DMS79 (cell line): ENCODE measurements around the gene MADCAM1.
A peak's percentile ranks its signal among the peaks of the same experiment; 100 is the strongest.

Experiments used
- DNase-seq: peaks from one replicate; lab custom pipeline; 2025; lab: John Stamatoyannopoulos, UW

The MADCAM1 gene

DNA sequence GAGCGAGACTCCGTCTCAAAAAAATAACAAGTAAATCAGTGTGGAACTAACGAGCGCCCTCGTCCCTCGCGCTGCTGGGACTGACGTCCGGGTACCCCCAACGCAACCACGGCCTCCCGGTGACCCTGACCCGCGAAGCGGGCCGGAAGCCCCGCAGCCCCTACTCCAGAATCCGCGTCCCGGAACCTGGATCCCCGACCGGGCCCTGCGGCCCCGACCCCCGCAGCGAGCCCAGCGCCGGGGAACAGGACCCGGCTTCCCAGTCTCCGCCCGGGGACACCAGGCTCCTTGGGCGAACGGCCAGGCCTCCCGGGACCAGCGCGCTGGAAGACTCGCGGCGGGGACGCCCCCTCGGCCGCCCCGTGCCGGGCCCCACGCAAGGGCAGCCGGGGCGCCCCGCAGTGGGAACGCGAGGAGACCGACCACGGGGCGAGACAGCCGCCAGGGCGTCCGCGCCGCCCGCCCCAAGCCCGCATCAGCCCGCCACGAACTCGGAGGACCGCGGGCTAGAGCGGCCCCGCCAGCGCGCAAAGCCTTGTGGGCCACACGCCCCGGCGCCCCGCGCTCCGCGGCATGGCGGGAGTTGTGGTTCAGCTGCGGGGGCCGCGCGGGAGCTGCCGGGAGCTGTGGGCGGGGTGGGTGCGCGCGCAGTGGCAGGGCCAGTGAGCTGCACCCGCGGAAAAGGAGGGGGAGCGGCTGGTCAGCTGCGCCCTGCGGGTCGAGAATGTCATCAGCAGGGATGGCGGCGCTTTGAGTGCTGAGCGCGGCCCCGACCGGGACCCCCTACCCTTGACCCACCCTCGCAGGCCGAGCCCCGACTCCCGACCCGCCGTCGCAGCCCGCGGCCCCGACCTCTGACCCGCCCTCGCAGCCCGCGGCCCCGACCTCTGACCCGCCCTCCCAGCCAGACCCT, 7.5 kb upstream of the MADCAM1 start:
- peak; percentile 75 for DNase-seq

GRCh38 chr19:489418-490196, 6.7 kb upstream of the MADCAM1 start:
- peak; percentile 16 for DNase-seq

GRCh38 chr19:491146-491741, 5.0 kb upstream of the MADCAM1 start:
- no peak for DNase-seq

- DNase-seq: no peak
Measured at GRCh38 chr19:492091-492531, 4.2 kb upstream of the MADCAM1 start.

- DNase-seq: no peak
Measured at GRCh38 chr19:493391-494170, 2.7 kb upstream of the MADCAM1 start.

DNA sequence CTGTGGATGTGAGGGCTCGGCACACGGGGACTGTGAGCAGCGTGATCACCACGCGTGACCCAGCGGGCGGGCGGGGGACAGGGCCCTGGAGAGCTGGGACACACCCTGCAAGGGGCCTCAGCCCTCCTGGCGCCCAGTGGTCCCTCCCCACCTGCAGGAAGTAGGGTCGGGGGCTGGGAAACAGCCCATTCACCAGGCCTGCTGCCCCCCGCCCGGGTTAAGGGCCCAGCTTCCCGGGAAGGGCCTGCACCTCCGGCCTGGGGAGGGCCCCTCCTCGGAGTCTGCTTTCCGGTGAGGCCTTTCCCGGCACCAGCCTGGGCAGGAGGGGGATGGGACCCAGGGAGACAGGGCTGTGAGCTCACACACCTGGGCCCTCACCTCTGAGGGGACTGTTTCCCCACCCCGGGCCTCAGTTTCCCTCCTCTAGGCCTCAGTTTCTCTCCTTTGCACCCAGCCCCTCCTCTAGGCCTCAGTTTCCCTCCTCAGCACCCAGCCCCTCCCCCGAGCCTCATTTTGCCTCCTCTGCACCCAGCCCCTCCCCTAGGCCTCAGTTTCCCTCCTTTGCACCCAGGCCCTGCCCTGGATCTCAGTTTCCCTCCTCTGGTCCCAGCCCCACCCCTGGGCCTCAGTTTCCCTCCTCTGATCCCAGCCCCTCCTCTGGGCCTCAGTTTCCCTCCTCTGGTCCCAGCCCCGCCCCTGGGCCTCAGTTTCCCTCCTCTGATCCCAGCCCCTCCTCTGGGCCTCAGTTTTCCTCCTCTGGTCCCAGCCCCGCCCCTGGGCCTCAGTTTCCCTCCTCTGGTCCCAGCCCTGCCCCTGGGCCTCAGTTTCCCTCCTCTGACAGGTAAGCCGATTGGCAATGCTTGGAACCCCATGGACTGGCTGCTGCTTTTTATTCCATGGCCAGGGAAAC, 1.9 kb upstream of the MADCAM1 start:
- no peak for DNase-seq

DNA sequence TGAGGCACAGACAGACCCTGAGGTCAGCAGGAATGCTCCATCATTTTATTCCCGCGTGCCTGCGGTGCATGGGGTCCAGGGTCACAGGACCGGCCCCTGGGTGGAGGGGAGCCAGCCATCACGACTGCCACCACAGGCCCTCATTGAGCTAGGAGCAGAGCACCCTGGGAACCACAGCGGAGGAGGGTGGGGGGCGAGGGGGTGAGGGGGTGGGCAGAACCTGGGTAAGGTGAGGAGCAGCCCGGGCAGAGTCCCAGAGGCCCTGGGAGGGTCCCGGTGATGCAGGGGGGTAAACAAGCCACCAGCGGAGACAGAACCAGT, 1.2 kb upstream of the MADCAM1 start:
- no peak for DNase-seq

DNA sequence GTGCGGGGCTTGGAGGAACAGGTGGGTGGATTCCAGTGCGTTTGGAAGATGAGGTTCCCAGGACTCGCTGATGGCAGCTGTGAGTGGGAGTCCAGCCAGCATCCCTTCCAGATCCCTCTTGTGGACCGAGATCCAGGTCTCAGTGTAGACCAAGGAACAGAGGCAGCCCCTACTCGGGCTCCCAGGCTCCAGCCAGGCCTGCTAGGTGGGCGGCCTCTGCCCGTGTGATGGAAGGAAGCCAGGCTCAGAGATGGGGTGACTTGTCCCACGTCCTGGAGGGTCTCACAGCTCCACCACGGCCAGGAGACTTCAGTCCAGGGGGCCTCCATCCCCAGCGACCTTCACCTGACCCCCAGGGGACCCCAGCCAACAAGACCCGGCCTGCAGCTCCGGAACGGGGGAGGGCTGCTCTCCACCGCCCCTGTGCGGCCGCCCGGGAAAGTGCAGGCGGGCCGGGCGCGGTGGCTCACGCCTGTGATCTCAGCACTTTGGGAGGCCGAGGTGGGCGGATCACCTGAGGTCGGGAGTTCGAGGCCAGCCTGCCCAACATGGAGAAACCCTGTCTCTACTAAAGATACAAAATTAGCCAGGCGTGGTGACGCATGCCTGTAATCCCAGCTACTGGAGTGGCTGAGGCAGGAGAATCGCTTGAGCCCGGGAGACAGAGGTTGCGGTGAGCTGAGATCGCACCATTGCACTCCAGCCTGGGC, 729 bp upstream of the MADCAM1 start:
- DNase-seq: no peak

DNA sequence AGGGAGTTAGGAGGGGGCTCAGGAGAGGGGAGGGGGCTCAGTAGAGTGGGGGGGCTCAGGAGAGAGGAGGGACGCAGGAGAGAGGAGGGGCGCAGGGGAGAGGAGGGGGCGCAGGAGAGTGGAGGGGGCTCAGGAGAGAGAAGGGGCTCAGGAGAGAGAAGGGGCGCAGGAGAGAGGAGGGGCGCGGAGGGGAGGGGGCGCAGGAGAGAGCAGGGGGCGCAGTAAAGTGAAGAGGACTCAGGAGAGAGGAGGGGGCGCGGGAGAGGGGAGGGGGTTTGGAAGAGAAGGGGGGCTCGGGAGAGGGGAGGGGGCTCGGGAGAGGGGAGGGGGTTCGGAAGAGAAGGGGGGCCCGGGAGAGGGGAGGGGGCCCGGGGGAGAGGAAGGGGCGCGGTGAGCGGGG, 700 bp downstream of the MADCAM1 start:
- DNase-seq: no peak

- DNase-seq: no peak
Measured at GRCh38 chr19:497491-497868, 1.2 kb downstream of the MADCAM1 start.

- no peak for DNase-seq
Measured at GRCh38 chr19:497869-498510, 1.7 kb downstream of the MADCAM1 start.

- DNase-seq: no peak
Measured at GRCh38 chr19:498511-498891, 2.2 kb downstream of the MADCAM1 start.

DNA sequence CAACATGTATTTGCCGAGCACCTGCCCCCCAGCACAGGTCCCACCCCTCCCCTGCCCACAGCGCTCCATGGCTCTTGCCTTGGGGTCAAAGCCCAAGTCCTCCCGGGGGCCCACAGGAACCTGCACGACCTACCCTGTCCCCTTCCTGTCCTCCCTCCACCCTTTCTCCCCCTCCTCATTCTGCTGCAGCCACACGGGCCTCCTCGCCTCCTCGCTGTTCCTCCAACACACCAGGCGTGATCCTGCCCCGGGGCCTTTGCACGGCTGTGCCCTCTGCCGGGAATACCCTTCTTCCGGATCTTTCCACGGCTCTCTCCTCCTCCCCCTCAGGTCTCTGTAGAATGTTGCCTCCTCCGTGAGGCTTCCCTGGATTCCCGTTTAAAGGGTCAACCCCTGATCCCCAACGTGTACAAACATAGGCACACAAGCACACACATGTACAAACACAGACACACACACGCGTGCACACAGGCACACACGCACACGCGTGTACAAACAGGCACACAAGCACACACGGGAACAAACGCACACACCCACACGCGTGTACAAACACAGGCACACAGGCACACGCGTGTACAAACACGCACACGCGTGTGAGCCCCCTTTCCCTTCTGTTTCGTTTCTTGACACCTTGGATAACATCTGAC, 2.8 kb downstream of the MADCAM1 start:
- DNase-seq: no peak

- no peak for DNase-seq
Measured at GRCh38 chr19:501646-502045, 5.4 kb downstream of the MADCAM1 start.

DNA sequence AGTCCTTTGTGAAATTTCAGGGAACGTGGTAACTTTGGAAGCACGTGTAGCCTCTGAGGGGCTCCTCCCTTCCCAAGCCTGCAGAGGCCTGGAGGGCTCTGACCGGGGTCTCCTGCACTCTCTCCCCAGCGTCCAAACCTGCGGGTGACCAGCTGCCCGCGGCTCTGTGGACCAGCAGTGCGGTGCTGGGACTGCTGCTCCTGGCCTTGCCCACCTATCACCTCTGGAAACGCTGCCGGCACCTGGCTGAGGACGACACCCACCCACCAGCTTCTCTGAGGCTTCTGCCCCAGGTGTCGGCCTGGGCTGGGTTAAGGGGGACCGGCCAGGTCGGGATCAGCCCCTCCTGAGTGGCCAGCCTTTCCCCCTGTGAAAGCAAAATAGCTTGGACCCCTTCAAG, 8.3 kb downstream of the MADCAM1 start:
- no peak for DNase-seq

- peak; percentile 99 for DNase-seq
Measured at GRCh38 chr19:506404-507285, 10.4 kb downstream of the MADCAM1 start.

GRCh38 chr19:507286-508203, 11.3 kb downstream of the MADCAM1 start, which contains the start of gene TPGS1:
Gene TPGS1, plus strand, starts transcription at chr19:507497. Its CDS starts 10 bp downstream, at chr19:507507.
- DNase-seq: peak; percentile 55
